ENCODE results near the gene NFX1. TPM values are rescaled to one million over a fixed set of nuclear protein-coding genes. Genes with fewer than 3 reads are reported as not detected.
"Not testable (repeated sequence)": the region's sequence is repeated elsewhere in the genome, so short reads cannot be mapped to it uniquely, and the experiment has no call there.

Gene NFX1
- polyA plus RNA-seq, 3 donors = 33.0 to 35.3 (median 33.5) TPM

- no peak for DNase-seq (ENCODE audit: low read depth in 3 of 3, low spot score in 2 of 3)
These were observed 15.7 kb downstream of the NFX1 start for GRCh38 chr9:33306037-33306436.

- DNase-seq (ENCODE audit: low read depth in 3 of 3, low spot score in 2 of 3) = no peak
These were observed 16.8 kb downstream of the NFX1 start for GRCh38 chr9:33307067-33307466.

- DNase-seq (ENCODE audit: low read depth in 3 of 3, low spot score in 2 of 3) = no peak
These were observed 19.6 kb downstream of the NFX1 start for GRCh38 chr9:33309903-33310302.

GRCh38 chr9:33310748-33311147 is 20.4 kb downstream of the NFX1 start:
- no peak for DNase-seq (ENCODE audit: low read depth in 3 of 3, low spot score in 2 of 3)

DNA sequence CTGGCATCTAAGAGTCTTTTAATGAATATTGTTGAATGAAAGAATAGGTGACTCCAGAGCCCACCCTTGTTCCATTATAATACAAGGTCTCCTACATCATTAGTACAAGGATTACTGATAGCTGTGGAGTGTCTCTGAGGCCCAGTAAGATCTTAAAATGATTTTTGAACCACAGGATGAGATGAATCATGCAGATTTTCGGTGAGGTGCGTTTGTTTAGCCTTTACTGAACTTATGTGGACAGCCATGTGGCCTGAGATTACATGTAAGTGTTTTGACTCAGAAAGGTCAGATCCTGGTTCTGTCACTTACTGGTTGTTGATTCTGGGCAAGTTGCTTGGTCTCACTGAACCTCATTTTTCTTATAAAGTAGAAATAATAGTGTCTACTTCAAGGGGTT is 21.6 kb downstream of the NFX1 start:
- no peak for DNase-seq (ENCODE audit: low read depth in 3 of 3, low spot score in 2 of 3)

GRCh38 chr9:33315371-33315770 is 25.1 kb downstream of the NFX1 start:
- no peak for DNase-seq (ENCODE audit: low read depth in 3 of 3, low spot score in 2 of 3)

- DNase-seq (ENCODE audit: low read depth in 3 of 3, low spot score in 2 of 3) = not testable (repeated sequence)
These were observed 26.8 kb downstream of the NFX1 start for GRCh38 chr9:33317136-33317535.

- DNase-seq (ENCODE audit: low read depth in 3 of 3, low spot score in 2 of 3) = no peak
These were observed 27.9 kb downstream of the NFX1 start for GRCh38 chr9:33318225-33318624.

- DNase-seq (ENCODE audit: low read depth in 3 of 3, low spot score in 2 of 3) = no peak
These were observed 28.5 kb downstream of the NFX1 start for GRCh38 chr9:33318781-33319180.

- no peak for DNase-seq (ENCODE audit: low read depth in 3 of 3, low spot score in 2 of 3)
These were observed 29.9 kb downstream of the NFX1 start for GRCh38 chr9:33320230-33320567.

- DNase-seq (ENCODE audit: low read depth in 3 of 3, low spot score in 2 of 3) = no peak
These were observed 30.4 kb downstream of the NFX1 start for GRCh38 chr9:33320568-33321261.

DNA sequence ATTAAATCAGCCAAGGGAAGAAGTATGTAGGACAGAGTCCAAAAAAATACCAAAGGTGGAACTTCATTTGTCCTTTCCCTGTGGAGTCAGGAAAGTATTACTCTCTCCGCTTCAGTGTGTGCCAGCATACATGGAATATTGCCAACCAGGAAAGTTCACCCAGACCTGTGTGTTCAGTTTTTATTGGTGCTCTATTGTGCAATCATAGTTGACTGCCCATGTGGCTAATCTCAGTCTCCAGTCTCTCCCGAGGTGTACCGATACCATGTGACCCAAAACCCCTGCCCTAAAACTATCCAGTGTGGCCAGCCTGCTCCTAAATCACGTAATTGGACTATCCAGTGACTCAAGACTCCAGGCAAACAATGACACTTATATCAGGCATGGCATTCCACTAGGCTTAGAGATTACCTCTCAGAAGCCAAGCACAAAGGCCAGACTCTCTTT is 38.8 kb downstream of the NFX1 start:
- DNase-seq (ENCODE audit: low read depth in 3 of 3, low spot score in 2 of 3) = peak in 1 of 3 donors; percentile 7

DNA sequence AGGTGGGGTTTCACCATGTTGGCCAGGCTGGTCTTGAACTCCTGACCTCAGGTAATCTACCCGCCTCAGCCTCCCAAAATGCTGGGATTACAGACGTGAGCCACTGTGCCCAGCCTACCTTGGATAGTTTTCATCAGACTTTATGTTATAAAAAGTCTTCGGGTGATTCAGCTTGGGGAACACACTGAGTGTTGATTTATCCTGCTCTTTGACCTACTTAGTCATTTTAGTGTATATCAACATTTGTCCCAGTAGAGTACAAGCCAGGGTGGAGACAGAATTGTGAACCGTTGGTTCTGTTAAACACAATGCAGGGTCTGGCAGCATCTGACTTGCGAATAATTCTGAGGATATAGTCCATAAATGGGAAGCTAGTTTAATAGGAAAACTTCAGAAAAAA is 39.7 kb downstream of the NFX1 start:
- no peak for DNase-seq (ENCODE audit: low read depth in 3 of 3, low spot score in 2 of 3)

DNA sequence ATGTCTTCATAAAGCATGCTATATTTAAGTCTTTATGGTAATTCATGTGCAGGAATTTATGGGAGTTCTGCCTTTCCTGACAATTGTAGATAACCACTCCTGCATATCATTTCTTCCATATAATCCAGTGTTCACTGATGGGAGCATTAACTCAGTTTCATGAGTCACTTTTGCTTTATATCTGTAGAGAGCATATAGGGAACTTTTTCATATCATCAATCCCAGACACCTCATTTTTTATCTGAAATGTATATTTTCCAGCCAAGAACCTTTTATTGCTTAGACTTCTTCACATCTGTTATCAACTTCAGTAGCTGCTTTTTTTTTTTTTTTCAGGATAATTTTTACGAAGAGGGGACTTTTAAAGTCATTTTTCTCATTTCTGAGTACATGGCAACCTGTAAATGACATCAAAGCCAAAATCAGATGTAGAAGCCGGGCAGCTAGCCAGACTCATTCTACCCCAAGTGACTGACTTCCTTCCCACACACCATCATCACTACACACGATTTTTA is 41.1 kb downstream of the NFX1 start:
- DNase-seq (ENCODE audit: low read depth in 3 of 3, low spot score in 2 of 3) = no peak

DNA sequence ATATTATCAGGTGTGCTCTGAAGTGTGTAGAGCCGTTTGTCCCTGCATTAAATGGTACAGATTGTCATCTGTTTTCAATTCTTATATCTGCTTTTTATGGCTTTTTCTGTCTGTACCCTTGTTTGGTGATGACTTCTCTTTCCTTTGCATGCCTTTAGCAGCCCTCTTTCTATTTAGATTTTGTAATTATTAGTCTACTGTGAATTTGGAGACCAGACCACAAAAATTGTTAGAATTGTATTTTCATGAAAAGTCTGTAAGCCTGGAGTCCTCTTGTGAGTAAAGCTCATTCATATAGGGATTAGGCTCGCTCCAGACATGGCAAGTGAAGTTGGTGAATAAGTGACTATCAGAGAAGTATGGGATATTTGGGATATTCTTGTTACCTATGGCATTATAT is 41.7 kb downstream of the NFX1 start:
- no peak for DNase-seq (ENCODE audit: low read depth in 3 of 3, low spot score in 2 of 3)

GRCh38 chr9:33332956-33333355 is 42.6 kb downstream of the NFX1 start:
- DNase-seq (ENCODE audit: low read depth in 3 of 3, low spot score in 2 of 3) = not testable (repeated sequence)

DNA sequence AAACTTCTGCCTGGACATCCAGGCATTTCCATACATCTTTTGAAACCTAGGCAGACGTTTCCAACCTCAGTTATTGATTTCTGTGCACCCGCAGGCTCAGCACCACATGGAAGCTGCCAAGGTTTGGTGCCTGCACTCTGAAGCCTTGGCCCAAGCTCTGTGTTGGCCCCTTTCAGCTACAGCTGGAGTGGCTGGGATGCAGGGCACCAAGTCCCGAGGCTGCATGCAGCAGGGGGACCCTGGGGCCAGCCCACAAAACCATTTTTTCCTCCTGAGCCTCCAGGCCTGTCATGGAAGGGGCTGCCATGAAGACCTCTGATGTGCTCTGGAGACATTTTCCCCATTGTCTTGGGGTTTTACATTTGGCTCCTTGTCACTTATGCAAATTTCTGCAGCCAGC is 49.9 kb downstream of the NFX1 start:
- no peak for DNase-seq (ENCODE audit: low read depth in 3 of 3, low spot score in 2 of 3)

- DNase-seq (ENCODE audit: low read depth in 3 of 3, low spot score in 2 of 3) = no peak
These were observed 50.9 kb downstream of the NFX1 start for GRCh38 chr9:33341182-33341581.

DNA sequence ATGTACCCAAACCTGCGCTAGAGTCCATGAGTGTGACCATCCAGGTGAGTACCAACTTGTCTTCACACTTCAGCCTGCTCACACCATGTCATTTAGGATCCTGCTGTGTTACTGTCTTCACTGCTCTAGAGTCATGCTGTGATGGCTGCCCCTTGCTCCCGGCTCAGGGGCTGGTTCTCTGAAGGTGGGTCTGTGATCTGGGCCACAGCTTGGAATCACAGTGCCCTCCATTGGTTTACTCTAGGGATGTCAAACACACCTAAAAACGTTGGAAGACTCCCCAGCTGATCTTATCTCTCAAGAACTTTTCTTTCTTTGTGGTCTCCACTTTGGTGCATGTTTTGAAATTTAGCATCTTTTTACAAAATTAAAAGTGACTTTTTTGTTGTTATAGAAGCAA is 53.8 kb downstream of the NFX1 start:
- no peak for DNase-seq (ENCODE audit: low read depth in 3 of 3, low spot score in 2 of 3)

DNA sequence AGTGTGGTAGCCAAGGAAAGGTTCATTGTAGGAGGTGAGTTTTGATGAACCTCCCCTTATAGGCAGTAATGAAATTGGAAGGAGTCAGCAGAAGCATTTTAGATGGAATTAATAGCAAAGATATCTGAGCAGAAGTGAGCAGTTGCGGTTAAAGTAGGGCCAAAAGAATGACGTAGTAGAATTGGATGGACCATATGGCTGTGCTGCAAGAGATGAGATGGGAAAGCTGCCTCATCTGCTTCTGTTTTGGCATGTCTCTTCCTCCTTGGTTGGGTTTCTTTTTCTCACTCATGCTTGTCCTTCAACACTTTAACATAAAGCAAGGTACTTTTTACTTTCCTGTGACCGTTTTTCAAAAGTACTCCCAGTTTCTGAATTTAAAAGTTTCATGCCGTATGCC is 56.2 kb downstream of the NFX1 start:
- DNase-seq (ENCODE audit: low read depth in 3 of 3, low spot score in 2 of 3) = no peak

GRCh38 chr9:33348998-33349397 is 58.7 kb downstream of the NFX1 start:
- no peak for DNase-seq (ENCODE audit: low read depth in 3 of 3, low spot score in 2 of 3)

DNA sequence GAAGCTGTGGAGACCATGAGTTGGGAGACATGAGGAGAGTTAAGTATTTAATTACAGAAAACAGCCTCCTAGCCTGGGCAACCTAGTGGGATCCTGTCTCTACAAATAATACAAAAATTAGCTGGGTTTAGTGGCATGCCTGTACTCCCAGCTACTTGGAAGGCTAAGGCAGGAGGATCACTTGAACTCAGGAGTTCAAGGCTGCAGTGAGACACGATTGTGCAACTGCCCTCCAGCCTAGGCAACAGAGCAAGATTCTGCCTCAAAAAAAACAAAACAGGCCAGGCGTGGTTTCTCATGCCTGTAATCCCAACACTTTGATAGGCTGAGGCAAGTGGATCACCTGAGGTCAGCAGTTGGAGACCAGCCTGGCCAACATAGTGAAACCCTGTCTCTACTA is 59.4 kb downstream of the NFX1 start:
- no peak for DNase-seq (ENCODE audit: low read depth in 3 of 3, low spot score in 2 of 3)

- no peak for DNase-seq (ENCODE audit: low read depth in 3 of 3, low spot score in 2 of 3)
These were observed 60.0 kb downstream of the NFX1 start for GRCh38 chr9:33350310-33350709.

Measured in right renal cortex interstitium (tissue), 3 donors.